Psoas muscle (tissue), 8 donors: Measurements from ENCODE around the gene ADAM8. TPM values are rescaled to one million over a fixed set of nuclear protein-coding genes. Genes with fewer than 3 reads are reported as not detected.

ENCODE experiments used
- ATAC-seq, 4 donors: fragments of 200-7000 bp; cut with Tn5 transposase; one replicate each; pipeline ENCODE4 v1.9.1; 2020; ENCODE audit warnings: moderate library complexity in 3 of 4, mild to moderate bottlenecking in 2 of 4
- DNase-seq, 2 donors: peaks; one replicate each; pipeline ENCODE4 v3.0.0-alpha.2; 2020
- H3K27ac ChIP-seq: fragments of 200-600 bp; one replicate; pipeline ENCODE4 v1.8.0; 2022
- H3K27me3 ChIP-seq, 3 donors: fragments of 200-600 bp in 1 of 3; one replicate each; pipeline versions ENCODE4 v1.6.1 to v1.8.0; 2013 to 2022; ENCODE audit warnings: low read length in 2 of 3, mild to moderate bottlenecking in 2 of 3, moderate library complexity in 1 of 3; ENCODE audit not compliant: insufficient read depth in 3 of 3
- H3K36me3 ChIP-seq, 2 donors: fragments of 200-600 bp in 1 of 2; one replicate each; pipeline versions ENCODE4 v1.6.1 to v1.8.0; 2013 to 2022; ENCODE audit warnings: low read depth in 1 of 2, mild to moderate bottlenecking in 1 of 2, moderate library complexity in 1 of 2; ENCODE audit not compliant: insufficient read depth in 1 of 2
- H3K4me1 ChIP-seq: fragments of 200-600 bp; one replicate; pipeline ENCODE4 v1.8.0; 2022
- H3K4me3 ChIP-seq: fragments of 200-600 bp; one replicate; pipeline ENCODE4 v1.8.0; 2022; ENCODE audit warnings: mild to moderate bottlenecking
- H3K9me3 ChIP-seq: fragments of 200-600 bp; one replicate; pipeline ENCODE4 v1.8.0; 2022
- WGBS, 3 donors: extraction: QIAGEN DNeasy Blood & Tissue Kit; methylation state at CpG; one replicate each; pipeline versions ENCODE4 v1.1.6 to v1.1.7; 2013; 5-methylcytosine and 5-hydroxymethylcytosine counted together
- intact Hi-C, 2 donors: fragments of 100-400 bp; cut with DNase I; formaldehyde crosslinking; loops; one replicate each; pipeline versions ENCODE4 v1.11.0 to v1.14.2; 2022
- polyA plus RNA-seq, 3 donors: library from polyadenylated mRNA; stranded (reverse); fragments of 200-250 nt; gene quantifications; one replicate each; pipeline ENCODE4 v1.2.3, GENCODE V29; 2013
- total RNA-seq, 4 donors: library from RNA; stranded (reverse); fragmentation: NEBNext Ultra II Directional in 2 of 4; extraction: Animal tissue kit (Norgen Biotek cat#: 25700) in 2 of 4; gene quantifications; one replicate each; pipeline versions ENCODE4 v1.2.1 to v1.2.4, GENCODE V29; 2021 to 2023
- TF ChIP-seq, protein P1 (sequence below): fragments of 200-600 bp; IDR thresholded peaks from one replicate; pipeline ENCODE4 v1.8.0; 2022; ENCODE audit warnings: antibody characterized with exemption
- donor health status: healthy with polysubstance abuse.
- donor health status: DM: no; HTN: no; CAD: no; lungs with moderate emphysema.
- donor health status: Bipolar disorder and iron deficiency.
- donor health status: healthy.
- donor health status: DM: yes; HTN: yes; CAD: no.
- donor health status: DM: no; HTN: no; CAD: no.
- donor health status: DM: no; HTN: no; CAD: no.
- donor health status: DM: yes; HTN: yes; CAD: no.

The ADAM8 gene
- total and polyA plus RNA-seq, 7 donors, result 0.21 to 2.8 (median 2.2) TPM

DNA sequence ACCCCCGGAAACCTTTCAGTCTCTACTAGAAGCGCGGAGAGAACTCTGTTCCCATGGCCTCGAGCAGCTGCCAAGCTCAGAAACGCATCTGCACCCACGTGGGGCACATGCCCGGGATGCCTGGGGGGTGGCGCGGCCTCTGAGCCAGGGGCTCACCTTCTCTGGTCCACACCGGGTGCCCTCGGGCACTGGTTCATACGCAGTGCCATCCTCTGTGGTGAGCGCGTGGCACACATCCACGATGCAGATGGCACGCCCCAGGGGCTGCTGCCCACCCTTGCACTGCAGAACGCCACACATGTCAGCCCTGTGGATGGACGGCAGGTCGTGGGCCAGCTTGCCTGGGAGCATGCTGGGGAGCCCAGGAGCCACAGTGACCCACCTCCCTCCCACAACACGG is 6.5 kb downstream of the ADAM8 start:
- no peak for ATAC-seq
- peaks cover 0 to 8% (median 0%) of the 10 kb centered on the region in 3 donors for H3K27me3 ChIP-seq
- intact Hi-C loops, result no loop called here
- TF ChIP-seq, protein P1, sequence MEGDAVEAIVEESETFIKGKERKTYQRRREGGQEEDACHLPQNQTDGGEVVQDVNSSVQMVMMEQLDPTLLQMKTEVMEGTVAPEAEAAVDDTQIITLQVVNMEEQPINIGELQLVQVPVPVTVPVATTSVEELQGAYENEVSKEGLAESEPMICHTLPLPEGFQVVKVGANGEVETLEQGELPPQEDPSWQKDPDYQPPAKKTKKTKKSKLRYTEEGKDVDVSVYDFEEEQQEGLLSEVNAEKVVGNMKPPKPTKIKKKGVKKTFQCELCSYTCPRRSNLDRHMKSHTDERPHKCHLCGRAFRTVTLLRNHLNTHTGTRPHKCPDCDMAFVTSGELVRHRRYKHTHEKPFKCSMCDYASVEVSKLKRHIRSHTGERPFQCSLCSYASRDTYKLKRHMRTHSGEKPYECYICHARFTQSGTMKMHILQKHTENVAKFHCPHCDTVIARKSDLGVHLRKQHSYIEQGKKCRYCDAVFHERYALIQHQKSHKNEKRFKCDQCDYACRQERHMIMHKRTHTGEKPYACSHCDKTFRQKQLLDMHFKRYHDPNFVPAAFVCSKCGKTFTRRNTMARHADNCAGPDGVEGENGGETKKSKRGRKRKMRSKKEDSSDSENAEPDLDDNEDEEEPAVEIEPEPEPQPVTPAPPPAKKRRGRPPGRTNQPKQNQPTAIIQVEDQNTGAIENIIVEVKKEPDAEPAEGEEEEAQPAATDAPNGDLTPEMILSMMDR, result no peak
- H3K4me1 ChIP-seq, result no peaks in the 10 kb centered on the region
- no peaks in the 10 kb centered on the region for H3K9me3 ChIP-seq
- no peak overlapping the region for H3K27ac ChIP-seq
- no peaks in the 10 kb centered on the region for H3K36me3 ChIP-seq
- WGBS, 3 donors, result 88 to 91% (median 88%) methylated on average over 20 of the region's 20 CpGs
- H3K4me3 ChIP-seq, result no peak overlapping the region
- DNase-seq, result no peak

DNA sequence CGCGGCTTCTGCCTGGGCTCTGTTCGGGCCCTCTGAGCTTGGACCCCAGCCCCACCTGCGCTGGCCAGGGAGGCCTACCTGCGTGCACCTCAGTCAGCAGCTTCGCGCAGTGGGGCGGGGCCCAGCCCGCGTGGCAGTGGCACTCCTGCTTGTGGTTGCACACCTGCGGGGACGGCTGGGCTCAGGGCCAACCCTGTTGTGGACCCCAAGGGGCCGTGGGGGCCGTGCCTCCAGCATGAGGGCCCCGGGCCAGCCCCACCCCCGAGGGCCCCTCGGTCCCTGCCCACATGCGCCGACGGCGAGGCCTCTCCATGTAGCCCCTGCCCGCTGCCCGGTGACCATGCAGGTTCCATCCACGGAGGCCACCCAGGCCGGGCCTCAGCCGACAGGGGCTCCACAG is 7.3 kb downstream of the ADAM8 start:
- Histone ChIP-seq H3K4me3 (no peak overlapping the region), H3K27me3 (no peaks in the 10 kb centered on the region), H3K27ac (no peak overlapping the region), H3K4me1 (no peaks in the 10 kb centered on the region), H3K36me3 (no peaks in the 10 kb centered on the region), H3K9me3 (no peaks in the 10 kb centered on the region)
- TF ChIP-seq, protein P1, result no peak
- intact Hi-C loops, result no loop called here
- ATAC-seq (no peak), DNase-seq (no peak)
- 87 to 88% (median 88%) methylated on average over 24 to 26 of the region's 26 CpGs for WGBS, 3 donors

DNA sequence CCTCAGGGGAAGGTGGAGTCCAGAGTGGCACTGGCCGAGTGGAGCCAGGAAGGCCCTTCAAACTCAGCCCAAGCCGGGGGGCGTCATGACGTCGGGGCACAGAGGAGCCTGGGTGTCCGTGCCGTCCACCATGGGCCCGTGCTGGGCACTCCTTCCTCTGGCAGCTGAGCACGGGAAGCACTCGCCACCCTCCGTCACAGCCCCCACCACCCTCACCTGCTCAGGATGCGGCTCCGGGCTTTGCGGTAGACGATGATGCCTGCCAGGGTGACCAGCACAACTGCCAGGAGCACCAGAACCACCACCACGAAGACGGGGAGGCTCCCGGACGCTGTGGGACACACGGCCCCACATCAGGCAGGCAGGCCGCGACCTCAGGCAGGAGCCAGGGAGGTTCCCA is 8.1 kb downstream of the ADAM8 start:
- H3K27me3 ChIP-seq, result no peaks in the 10 kb centered on the region

DNA sequence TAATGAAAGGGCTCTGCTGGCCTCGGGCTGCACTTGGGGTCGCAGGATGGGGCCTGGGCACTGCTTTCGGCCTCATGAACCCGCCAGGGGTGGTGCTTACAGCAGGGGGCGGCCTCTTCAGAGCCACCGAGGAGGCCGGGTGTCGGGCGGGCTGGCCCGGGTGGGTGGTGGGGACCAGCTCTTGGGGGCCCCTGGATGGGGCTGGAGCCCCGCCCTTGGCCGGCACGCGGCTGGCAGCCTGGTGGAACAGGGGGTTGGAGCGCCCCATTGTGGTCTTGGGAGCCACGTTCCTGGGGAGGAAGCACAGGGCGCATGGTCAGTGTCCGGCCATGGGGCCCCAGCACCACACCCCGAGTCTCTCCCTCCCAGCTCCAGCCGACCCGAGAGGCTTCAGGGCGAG is 8.8 kb downstream of the ADAM8 start:
- Histone ChIP-seq H3K27ac (no peak overlapping the region), H3K4me1 (no peaks in the 10 kb centered on the region), H3K9me3 (no peaks in the 10 kb centered on the region), H3K36me3 (no peaks in the 10 kb centered on the region), H3K4me3 (no peak overlapping the region), H3K27me3 (no peaks in the 10 kb centered on the region)
- WGBS, 3 donors, result 84 to 87% (median 86%) methylated on average over 21 to 22 of the region's 22 CpGs
- no peak for DNase-seq
- intact Hi-C loops, result no loop called here
- ATAC-seq, result no peak
- TF ChIP-seq, protein P1, result no peak

More for the DNA sequence above, 8.1 kb downstream of the ADAM8 start:
- TF ChIP-seq, protein P1, result no peak
- Histone ChIP-seq H3K4me3 (no peak overlapping the region), H3K36me3 (no peaks in the 10 kb centered on the region), H3K4me1 (no peaks in the 10 kb centered on the region), H3K9me3 (no peaks in the 10 kb centered on the region), H3K27ac (no peak overlapping the region)
- DNase-seq (no peak), ATAC-seq (no peak)
- 88 to 94% (median 91%) methylated on average over 18 to 22 of the region's 22 CpGs for WGBS, 3 donors
- intact Hi-C loops, result no loop called here

DNA sequence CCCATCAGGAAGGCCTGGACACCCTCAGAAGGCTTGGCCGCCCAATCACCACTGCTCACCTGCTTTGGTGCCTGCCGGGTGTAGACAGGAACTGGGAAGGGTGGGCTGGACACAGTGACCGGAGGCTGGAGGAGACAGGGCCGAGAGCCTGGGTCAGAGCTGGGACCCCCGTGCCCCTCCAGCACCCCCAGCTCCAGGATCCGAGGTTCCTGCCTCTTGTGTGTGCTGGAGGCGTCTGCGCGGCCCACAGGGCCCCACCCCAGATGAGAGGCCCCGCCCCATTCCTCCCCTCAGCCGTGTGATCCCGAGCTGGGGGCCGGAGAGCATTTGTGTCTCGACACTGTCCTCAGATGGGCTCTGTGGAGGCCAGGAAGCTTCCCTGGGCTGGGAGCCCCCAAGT is 9.4 kb downstream of the ADAM8 start:
- Histone ChIP-seq H3K9me3 (no peaks in the 10 kb centered on the region), H3K4me3 (no peak overlapping the region), H3K4me1 (peaks cover 3% of the 10 kb centered on the region), H3K36me3 (no peaks in the 10 kb centered on the region), H3K27ac (no peak overlapping the region), H3K27me3 (no peaks in the 10 kb centered on the region)
- intact Hi-C loops, result no loop called here
- 72 to 87% (median 77%) methylated on average over 6 to 14 of the region's 14 CpGs for WGBS, 3 donors
- TF ChIP-seq, protein P1, result no peak
- DNase-seq (no peak), ATAC-seq (no peak)
